Measurements from ENCODE around the gene TBL3. TPM values are rescaled to one million over a fixed set of nuclear protein-coding genes. Genes with fewer than 3 reads are reported as not detected.
A peak's percentile ranks its signal among the peaks of the same experiment; 100 is the strongest.

The TBL3 gene
- total RNA-seq, 1 experiment from 2014 or later, result 73.4 TPM

DNA sequence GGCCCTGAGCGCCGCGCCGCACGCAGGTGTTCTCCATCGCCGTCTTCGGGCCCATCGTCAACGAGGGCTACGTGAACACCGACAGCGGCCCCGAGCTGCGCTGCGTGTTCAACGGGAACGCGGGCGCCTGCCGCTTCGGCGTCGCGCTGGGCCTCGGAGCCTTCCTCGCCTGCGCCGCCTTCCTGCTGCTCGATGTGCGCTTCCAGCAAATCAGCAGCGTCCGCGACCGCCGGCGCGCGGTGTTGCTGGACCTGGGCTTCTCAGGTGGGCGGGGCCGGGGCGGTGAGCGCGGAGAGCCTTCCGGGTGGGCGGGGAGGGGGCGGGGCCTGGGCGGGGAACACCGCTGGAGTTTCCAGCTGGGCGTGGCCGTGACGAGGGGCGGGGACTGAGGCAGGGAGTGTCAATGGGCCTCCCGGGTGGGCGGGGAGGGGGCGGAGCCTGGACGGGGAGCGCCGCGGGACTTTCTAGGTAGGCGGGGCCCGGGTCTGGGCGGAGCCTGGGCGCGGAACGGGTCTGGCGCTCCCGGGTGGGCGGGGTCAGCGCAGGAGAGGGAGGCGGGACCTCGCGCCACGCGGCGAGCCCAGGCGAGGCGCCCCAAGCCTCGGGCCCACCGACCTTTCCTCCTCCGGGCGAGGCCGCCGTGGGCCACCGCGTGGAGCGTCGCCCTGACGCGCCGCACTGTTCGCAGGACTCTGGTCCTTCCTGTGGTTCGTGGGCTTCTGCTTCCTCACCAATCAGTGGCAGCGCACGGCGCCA lies 20.3 kb downstream of the TBL3 start (continued):
- TF ChIP-seq FOXJ3 (CRISPR knock-in tag; IDR thresholded peaks at IDR 0.05; ENCODE audit: borderline replicate concordance) (0 out of 2 replicates have a peak, but pooled peaks have one; percentile 75), ZNF232 (CRISPR knock-in tag; IDR thresholded peaks at IDR 0.05) (peak; percentile 77; the same call in 1 of the 2 replicates), KAT7 (CRISPR knock-in tag; IDR thresholded peaks at IDR 0.05; ENCODE audit: borderline replicate concordance) (peak; percentile 75; the same call in 1 of the 2 replicates), IRF2 (CRISPR knock-in tag; IDR thresholded peaks at IDR 0.05; ENCODE audit: borderline replicate concordance, low read depth) (0 out of 2 replicates have a peak, but pooled peaks have one; percentile 57), GTF2I (CRISPR knock-in tag; conservative IDR thresholded peaks at IDR 0.05) (no peak), FOXK1 (CRISPR knock-in tag; IDR thresholded peaks at IDR 0.05) (peak; percentile 92), JUN (CRISPR knock-in tag; IDR thresholded peaks at IDR 0.05) (peak; percentile 95), RORB (CRISPR knock-in tag; IDR thresholded peaks at IDR 0.05) (no peak), ZNF396 (CRISPR knock-in tag; IDR thresholded peaks at IDR 0.05; ENCODE audit: borderline replicate concordance) (no peak), TP53 (CRISPR knock-in tag; IDR thresholded peaks at IDR 0.05) (peak; percentile 91), ATF1 (CRISPR knock-in tag; IDR thresholded peaks at IDR 0.05) (peak; percentile 76; the same call in 1 of the 2 replicates), ZNF263 (CRISPR knock-in tag; IDR thresholded peaks at IDR 0.05; ENCODE audit: low read depth) (peak; percentile 51; the same call in 1 of the 2 replicates), TEAD4 (CRISPR knock-in tag; IDR thresholded peaks at IDR 0.05) (peak; percentile 82; the same call in 1 of the 2 replicates)
- TF ChIP-seq, protein P1, sequence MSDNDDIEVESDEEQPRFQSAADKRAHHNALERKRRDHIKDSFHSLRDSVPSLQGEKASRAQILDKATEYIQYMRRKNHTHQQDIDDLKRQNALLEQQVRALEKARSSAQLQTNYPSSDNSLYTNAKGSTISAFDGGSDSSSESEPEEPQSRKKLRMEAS (CRISPR knock-in tag; IDR thresholded peaks at IDR 0.05), result peak; percentile 96
- TF ChIP-seq, protein P2, sequence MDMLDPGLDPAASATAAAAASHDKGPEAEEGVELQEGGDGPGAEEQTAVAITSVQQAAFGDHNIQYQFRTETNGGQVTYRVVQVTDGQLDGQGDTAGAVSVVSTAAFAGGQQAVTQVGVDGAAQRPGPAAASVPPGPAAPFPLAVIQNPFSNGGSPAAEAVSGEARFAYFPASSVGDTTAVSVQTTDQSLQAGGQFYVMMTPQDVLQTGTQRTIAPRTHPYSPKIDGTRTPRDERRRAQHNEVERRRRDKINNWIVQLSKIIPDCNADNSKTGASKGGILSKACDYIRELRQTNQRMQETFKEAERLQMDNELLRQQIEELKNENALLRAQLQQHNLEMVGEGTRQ (CRISPR knock-in tag; IDR thresholded peaks at IDR 0.05), result no peak
- TF ChIP-seq, protein P3, sequence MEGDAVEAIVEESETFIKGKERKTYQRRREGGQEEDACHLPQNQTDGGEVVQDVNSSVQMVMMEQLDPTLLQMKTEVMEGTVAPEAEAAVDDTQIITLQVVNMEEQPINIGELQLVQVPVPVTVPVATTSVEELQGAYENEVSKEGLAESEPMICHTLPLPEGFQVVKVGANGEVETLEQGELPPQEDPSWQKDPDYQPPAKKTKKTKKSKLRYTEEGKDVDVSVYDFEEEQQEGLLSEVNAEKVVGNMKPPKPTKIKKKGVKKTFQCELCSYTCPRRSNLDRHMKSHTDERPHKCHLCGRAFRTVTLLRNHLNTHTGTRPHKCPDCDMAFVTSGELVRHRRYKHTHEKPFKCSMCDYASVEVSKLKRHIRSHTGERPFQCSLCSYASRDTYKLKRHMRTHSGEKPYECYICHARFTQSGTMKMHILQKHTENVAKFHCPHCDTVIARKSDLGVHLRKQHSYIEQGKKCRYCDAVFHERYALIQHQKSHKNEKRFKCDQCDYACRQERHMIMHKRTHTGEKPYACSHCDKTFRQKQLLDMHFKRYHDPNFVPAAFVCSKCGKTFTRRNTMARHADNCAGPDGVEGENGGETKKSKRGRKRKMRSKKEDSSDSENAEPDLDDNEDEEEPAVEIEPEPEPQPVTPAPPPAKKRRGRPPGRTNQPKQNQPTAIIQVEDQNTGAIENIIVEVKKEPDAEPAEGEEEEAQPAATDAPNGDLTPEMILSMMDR (IDR thresholded peaks at IDR 0.05), result no peak
- TF ChIP-seq, protein P4, sequence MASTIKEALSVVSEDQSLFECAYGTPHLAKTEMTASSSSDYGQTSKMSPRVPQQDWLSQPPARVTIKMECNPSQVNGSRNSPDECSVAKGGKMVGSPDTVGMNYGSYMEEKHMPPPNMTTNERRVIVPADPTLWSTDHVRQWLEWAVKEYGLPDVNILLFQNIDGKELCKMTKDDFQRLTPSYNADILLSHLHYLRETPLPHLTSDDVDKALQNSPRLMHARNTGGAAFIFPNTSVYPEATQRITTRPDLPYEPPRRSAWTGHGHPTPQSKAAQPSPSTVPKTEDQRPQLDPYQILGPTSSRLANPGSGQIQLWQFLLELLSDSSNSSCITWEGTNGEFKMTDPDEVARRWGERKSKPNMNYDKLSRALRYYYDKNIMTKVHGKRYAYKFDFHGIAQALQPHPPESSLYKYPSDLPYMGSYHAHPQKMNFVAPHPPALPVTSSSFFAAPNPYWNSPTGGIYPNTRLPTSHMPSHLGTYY (CRISPR knock-in tag; IDR thresholded peaks at IDR 0.05), result no peak
- TF ChIP-seq, protein P5, sequence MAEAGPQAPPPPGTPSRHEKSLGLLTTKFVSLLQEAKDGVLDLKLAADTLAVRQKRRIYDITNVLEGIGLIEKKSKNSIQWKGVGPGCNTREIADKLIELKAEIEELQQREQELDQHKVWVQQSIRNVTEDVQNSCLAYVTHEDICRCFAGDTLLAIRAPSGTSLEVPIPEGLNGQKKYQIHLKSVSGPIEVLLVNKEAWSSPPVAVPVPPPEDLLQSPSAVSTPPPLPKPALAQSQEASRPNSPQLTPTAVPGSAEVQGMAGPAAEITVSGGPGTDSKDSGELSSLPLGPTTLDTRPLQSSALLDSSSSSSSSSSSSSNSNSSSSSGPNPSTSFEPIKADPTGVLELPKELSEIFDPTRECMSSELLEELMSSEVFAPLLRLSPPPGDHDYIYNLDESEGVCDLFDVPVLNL (CRISPR knock-in tag; IDR thresholded peaks at IDR 0.05; ENCODE audit: borderline replicate concordance, low read depth), result peak; percentile 85; the same call in 1 of the 2 replicates
- TF ChIP-seq, protein P6, sequence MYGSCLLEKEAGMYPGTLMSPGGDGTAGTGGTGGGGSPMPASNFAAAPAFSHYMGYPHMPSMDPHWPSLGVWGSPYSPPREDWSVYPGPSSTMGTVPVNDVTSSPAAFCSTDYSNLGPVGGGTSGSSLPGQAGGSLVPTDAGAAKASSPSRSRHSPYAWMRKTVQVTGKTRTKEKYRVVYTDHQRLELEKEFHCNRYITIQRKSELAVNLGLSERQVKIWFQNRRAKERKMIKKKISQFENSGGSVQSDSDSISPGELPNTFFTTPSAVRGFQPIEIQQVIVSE (CRISPR knock-in tag; IDR thresholded peaks at IDR 0.05; ENCODE audit: borderline replicate concordance), result no peak
- TF ChIP-seq, protein P7, sequence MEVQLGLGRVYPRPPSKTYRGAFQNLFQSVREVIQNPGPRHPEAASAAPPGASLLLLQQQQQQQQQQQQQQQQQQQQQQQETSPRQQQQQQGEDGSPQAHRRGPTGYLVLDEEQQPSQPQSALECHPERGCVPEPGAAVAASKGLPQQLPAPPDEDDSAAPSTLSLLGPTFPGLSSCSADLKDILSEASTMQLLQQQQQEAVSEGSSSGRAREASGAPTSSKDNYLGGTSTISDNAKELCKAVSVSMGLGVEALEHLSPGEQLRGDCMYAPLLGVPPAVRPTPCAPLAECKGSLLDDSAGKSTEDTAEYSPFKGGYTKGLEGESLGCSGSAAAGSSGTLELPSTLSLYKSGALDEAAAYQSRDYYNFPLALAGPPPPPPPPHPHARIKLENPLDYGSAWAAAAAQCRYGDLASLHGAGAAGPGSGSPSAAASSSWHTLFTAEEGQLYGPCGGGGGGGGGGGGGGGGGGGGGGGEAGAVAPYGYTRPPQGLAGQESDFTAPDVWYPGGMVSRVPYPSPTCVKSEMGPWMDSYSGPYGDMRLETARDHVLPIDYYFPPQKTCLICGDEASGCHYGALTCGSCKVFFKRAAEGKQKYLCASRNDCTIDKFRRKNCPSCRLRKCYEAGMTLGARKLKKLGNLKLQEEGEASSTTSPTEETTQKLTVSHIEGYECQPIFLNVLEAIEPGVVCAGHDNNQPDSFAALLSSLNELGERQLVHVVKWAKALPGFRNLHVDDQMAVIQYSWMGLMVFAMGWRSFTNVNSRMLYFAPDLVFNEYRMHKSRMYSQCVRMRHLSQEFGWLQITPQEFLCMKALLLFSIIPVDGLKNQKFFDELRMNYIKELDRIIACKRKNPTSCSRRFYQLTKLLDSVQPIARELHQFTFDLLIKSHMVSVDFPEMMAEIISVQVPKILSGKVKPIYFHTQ (CRISPR knock-in tag; IDR thresholded peaks at IDR 0.05), result no peak
- TF ChIP-seq, protein P8, sequence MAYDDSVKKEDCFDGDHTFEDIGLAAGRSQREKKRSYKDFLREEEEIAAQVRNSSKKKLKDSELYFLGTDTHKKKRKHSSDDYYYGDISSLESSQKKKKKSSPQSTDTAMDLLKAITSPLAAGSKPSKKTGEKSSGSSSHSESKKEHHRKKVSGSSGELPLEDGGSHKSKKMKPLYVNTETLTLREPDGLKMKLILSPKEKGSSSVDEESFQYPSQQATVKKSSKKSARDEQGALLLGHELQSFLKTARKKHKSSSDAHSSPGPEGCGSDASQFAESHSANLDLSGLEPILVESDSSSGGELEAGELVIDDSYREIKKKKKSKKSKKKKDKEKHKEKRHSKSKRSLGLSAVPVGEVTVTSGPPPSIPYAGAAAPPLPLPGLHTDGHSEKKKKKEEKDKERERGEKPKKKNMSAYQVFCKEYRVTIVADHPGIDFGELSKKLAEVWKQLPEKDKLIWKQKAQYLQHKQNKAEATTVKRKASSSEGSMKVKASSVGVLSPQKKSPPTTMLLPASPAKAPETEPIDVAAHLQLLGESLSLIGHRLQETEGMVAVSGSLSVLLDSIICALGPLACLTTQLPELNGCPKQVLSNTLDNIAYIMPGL (CRISPR knock-in tag; IDR thresholded peaks at IDR 0.05), result 0 out of 2 replicates have a peak, but pooled peaks have one; percentile 8
- TF ChIP-seq, protein P9, sequence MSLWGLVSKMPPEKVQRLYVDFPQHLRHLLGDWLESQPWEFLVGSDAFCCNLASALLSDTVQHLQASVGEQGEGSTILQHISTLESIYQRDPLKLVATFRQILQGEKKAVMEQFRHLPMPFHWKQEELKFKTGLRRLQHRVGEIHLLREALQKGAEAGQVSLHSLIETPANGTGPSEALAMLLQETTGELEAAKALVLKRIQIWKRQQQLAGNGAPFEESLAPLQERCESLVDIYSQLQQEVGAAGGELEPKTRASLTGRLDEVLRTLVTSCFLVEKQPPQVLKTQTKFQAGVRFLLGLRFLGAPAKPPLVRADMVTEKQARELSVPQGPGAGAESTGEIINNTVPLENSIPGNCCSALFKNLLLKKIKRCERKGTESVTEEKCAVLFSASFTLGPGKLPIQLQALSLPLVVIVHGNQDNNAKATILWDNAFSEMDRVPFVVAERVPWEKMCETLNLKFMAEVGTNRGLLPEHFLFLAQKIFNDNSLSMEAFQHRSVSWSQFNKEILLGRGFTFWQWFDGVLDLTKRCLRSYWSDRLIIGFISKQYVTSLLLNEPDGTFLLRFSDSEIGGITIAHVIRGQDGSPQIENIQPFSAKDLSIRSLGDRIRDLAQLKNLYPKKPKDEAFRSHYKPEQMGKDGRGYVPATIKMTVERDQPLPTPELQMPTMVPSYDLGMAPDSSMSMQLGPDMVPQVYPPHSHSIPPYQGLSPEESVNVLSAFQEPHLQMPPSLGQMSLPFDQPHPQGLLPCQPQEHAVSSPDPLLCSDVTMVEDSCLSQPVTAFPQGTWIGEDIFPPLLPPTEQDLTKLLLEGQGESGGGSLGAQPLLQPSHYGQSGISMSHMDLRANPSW (CRISPR knock-in tag; conservative IDR thresholded peaks at IDR 0.05; ENCODE audit: low read depth), result no peak
